WI38 (cell line): Measurements from ENCODE around the gene XPO5.
A peak's percentile ranks its signal among the peaks of the same experiment; 100 is the strongest.

ENCODE experiments used
- H3K4me3 ChIP-seq: 2 replicates; pipeline ENCODE4 v1.5.1; 2011; ENCODE audit warnings: low read depth, mild to moderate bottlenecking, control low read depth, low read length
- TF ChIP-seq, protein P1 (sequence below): IDR thresholded peaks from 2 replicates; pipeline ENCODE4 v1.5.1; 2012; ENCODE audit warnings: low read depth, mild to moderate bottlenecking, control low read depth, low read length

XPO5 gene

DNA sequence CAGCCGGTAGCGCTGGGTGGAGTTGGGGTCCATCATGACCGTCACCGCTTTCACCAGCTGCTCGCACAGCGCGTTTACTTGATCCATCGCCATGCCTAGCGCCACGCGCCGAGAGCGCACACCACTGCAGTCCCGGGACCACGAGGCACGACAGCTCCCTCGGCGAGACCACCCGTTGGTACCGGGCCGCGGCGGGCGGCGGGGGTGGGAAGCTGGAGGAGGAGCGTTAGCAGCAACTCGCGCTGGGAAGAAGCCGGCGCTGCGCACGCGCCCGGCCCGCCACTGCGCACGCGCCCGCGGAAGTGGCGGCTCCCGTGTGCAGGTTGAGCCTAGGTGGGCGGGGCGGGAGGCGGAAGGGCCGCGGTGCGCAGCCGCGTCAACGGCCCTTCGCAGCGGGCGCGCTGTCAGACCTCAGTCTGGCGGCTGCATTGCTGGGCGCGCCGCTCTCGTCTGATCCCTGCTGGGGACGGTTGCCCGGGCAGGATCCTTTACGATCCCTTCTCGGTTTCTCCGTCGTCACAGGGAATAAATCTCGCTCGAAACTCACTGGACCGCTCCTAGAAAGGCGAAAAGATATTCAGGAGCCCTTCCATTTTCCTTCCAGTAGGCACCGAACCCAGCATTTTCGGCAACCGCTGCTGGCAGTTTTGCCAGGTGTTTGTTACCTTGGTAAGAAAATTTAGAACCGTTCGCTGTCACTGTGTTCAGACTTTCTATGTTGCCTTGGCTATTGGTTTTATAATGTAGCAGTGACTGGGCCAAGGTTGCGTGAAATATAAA is at the start of gene XPO5, which contains the start of gene POLH:
Gene XPO5 (minus strand): TSS at position 267 of the 780 bp plus-strand sequence. CDS start 174 bp downstream, at position 93.
Gene POLH (plus strand): TSS at position 414 of the 780 bp plus-strand sequence. CDS start 6,135 bp downstream, outside the sequence.
- H3K4me3 ChIP-seq = peak within 1 kb of the TSS; percentile 99
- TF ChIP-seq, protein P1, sequence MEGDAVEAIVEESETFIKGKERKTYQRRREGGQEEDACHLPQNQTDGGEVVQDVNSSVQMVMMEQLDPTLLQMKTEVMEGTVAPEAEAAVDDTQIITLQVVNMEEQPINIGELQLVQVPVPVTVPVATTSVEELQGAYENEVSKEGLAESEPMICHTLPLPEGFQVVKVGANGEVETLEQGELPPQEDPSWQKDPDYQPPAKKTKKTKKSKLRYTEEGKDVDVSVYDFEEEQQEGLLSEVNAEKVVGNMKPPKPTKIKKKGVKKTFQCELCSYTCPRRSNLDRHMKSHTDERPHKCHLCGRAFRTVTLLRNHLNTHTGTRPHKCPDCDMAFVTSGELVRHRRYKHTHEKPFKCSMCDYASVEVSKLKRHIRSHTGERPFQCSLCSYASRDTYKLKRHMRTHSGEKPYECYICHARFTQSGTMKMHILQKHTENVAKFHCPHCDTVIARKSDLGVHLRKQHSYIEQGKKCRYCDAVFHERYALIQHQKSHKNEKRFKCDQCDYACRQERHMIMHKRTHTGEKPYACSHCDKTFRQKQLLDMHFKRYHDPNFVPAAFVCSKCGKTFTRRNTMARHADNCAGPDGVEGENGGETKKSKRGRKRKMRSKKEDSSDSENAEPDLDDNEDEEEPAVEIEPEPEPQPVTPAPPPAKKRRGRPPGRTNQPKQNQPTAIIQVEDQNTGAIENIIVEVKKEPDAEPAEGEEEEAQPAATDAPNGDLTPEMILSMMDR = no peak

DNA sequence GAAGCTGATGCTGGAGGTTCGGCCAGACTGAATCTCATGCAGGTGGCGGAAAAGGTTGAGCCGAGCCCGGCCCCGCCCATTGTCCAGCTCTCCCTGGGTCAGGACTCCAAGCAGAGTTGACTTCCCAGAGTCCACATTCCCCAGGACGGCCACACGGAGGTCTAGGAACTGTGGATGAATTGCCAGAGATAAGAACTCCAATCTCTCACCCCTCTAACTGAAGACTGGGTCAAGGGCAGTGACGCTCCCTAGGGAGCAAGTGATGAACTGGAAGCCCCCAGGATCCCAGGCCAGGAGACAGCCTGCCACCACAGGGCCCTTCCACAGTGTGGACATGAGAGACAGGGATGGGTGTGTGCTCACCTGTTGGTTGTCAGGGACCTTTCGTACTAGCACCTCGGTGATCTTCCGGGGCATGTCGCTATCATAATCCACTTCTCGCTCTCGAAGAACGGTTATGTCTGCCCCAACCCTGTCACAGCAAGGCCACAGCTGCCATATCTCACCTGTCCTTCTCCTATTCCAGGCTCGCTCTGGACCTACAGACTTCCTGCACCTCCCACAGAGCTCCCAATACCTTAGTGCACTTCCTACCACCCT is 49.7 kb upstream of the XPO5 start:
- TF ChIP-seq, protein P1 = no peak
- no peak overlapping the region for H3K4me3 ChIP-seq

DNA sequence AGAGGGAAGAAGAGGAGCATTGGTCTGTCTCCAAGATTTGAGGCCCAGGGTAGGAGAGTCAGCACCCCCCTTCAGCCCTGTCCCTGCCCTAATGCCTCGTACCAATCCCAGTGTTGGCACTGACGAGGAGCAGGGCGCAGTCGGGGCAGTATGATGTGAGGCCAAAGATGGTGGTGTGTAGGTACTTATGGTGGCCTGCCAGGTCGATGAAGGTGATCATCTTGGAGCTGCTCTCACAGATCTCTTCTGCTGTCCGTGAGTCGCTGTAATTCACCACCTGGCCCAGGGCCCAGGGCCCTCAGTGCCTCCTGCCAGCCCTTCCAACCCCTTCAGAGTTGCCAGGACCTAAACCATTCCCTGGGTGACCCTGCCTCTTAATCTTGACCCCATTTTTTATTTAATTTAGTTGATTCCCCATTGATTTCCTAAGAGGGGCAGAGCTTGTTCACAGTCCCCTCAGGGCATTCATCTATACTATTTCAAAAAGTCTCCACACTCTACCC is 49.0 kb upstream of the XPO5 start:
- no peak overlapping the region for H3K4me3 ChIP-seq
- TF ChIP-seq, protein P1 = no peak

DNA sequence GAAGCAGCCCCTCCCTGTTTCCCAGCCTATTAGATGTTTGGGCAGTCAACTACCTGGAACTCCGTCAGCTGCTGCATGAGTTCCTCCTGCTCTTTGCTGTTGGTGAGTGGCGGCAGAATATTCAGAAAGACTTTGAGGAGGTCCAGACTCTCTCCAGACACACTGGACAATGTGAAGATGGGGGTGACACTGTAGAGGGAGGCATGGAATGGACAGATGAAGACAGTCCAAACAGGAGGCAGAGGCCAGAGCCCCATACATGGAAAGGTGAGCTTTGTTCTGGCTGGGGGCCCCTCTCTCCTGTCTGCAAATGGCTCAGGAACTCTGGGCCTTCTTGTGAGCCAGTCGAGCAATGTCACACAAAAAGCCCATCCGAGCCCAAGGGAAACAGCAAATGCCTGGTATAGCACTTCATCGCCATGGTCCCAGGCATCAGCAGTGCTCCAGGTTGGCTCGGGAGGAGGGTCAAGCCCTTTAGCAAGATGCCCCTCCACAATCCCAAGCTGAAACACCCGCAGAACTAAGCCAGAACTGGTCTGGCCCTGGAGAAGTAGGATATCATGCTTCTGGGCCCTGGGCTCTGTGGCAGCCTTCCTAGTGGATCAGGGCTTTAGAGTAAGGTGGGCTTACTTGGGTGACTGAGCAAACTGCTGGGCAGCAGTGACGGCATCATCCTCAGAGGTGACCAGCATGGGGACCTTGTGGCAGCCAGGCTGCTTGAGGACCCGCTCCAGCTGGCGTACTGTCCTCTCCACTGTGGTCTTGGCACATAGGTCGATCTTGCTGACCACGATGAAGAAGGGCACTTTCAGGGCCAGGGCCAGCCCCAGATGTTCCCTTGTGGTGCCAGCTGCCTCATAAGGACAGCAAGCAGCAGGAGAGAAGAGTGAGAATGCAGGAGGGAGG is 48.3 kb upstream of the XPO5 start:
- TF ChIP-seq, protein P1 = no peak
- H3K4me3 ChIP-seq = no peak overlapping the region

DNA sequence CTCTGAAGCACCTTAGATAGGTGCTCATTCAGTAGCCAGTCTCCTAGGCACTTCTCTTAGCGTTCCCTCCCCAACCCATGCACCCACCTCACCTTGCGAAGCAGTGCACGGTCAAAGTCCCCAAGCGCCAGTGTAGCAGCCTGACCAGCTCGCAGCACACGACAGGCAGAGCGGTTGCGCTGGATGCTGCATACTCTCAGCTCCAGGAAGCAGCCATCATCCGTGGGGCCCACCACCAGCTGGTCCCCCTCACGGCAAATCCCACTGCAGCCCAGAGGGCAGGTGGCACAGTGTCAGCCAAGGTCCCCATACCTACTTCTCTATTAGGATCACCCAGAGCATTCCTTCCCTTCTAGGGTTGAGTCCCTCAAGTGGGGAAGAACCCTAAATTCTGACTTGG is 46.7 kb upstream of the XPO5 start:
- TF ChIP-seq, protein P1 = no peak
- H3K4me3 ChIP-seq = no peak overlapping the region

DNA sequence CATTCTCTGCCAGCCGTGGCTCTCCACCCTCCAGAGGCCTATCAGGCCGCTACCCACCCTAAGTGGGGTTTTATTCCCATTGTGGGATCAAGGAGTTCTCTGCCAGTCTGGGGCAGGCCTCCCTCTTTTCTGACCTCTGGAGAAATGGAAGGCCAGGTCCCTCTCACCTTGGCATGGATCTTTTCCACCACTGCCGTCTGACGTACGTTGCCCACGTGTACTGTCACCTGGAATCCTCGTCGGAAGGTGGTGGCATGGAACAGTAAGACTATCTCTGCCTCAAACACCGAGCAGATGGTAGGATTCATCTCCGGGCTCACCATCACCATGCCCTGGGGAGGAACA is 46.0 kb upstream of the XPO5 start:
- no peak overlapping the region for H3K4me3 ChIP-seq
- TF ChIP-seq, protein P1 = no peak
